Left kidney (tissue), 2 donors: Measurements from ENCODE around the gene WDR47. TPM values are rescaled to one million over a fixed set of nuclear protein-coding genes. Genes with fewer than 3 reads are reported as not detected.
"Not testable (repeated sequence)": the region's sequence is repeated elsewhere in the genome, so short reads cannot be mapped to it uniquely, and the experiment has no call there.

Source experiments
- DNase-seq: peaks from one replicate; pipeline ENCODE4 v3.0.0-alpha.2; 2013
- polyA plus RNA-seq: library from polyadenylated mRNA; unstranded; fragments of 120-200 nt; gene quantifications from one replicate; pipeline ENCODE4 v1.2.1, GENCODE V29; 2013; ENCODE audit not compliant: insufficient read length

The WDR47 gene
- polyA plus RNA-seq, 1 donor: 14.6 TPM

DNA sequence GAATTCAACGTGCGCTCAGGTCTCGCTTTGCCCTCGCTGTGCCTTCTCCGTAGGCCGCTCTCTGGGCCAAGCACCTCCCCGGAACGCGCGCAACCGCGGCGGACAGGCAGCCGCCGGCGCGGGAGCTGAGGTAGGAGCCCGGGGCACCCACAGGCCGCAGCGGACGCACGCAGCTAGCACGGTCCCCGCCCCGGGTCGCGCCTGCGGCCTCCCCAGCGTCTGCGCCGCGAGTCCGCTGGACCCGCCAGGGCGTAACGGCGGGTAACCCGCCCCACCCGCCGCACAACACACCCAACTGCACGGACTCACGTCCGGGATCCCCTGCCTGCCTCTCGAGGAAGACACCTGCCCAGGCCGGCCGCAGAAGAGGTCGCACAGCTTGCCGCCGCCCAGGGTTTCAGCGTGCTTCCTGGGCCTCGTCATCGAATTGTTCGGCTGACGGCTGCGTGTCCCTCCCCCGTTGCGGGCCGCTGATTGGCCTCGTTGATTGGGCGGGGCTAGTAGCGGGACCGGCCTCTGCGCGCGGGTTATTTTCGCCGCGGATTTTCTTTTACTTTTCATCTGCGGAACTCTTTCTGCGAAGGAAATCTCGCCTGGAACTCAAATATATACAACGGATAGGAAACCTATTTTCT lies 78.7 kb downstream of the WDR47 start, which contains the start of gene CLCC1:
CLCC1 (minus strand) TSS at position 433 of the 635 bp plus-strand sequence. CDS start 13,047 bp downstream, outside the sequence.
- peak; percentile 89 for DNase-seq

DNA sequence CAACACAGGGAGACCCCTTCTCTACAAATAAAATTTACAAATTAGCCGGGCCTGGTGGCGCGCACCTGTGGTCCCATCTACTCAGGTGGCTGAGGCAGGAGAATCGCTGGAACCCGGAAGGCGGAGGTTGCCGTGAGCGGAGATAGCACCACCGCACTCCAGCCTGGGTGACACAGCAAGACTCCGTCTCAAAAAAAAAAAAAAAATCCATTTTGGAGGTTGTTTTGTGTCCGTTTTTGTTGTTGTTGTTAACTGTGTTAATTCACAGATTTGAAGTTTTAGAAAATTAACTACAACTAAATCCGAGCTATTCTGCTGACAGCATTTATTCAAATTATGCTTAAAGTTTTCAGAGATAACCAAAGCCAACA lies 79.2 kb downstream of the WDR47 start:
- no peak for DNase-seq

DNA sequence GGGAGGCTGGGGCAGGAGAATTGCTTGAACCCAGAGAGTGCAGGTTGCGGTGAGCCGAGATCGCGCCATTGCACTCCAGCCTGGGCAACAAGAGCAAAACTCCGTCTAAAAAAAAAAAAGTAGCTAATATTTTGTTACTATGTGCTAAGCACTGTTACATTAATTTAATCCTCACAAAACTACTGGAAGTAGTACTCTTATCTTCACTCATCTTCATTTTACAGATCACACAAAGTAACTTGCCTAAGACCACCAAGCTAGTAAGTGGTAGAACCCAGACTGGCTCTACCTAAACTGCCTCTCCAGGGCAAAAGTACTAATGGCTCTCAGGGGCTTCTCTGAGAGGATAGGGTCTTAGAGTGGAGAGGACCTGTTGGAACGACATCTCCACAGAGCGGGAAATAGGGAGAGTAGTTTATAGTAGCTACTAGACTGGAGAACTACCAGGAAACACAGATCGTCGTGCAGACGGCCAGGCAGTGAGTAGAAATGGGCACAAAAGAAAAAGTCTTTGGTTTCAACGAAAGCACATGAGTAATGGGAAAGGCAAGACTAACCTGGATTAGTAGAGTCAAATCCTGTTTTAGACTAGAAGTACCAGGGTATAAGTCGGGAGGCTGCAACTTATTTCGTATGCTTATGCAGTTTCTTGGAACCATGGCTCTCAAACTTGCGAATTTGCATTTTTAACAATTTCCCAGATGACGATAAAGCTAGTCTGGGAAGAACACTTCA lies 80.0 kb downstream of the WDR47 start:
- DNase-seq: no peak

DNA sequence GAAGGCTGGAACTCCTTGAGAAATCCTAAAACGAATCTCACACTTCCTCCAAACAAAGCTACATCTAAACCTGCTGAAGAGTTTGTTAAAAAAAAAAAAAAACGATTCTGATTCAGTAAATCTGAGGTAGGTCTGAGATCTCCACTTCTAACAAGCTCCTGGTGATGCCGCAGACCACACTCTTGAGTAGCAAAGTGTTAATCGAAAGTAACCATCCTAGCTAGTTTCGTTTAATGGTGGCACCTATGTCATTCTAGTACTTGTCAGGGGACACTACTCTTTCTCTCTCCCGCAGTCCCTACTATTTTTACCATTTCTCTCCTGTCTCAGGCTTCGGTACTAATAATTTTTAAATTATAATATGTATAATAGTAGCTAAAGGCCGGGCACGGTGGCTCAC lies 80.7 kb downstream of the WDR47 start:
- DNase-seq: no peak

DNA sequence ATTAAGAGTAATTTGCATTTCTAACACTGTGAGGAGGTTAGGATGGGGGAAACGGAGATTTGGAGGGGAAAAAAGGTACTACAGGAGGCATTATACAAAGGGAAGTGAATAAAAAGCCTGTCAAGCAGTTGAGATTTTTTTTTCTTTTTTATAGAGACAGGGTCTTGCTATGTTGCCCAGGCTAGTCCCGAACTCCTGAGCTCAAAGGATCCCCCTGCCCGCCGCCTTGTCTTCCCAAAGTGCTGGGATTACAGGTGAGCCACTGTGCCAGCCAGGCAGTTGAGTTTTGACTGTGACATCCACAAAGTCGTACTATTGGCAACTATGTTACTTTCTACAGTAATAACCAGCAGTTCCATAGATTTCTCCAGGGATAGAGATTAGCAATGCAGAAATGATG lies 81.2 kb downstream of the WDR47 start:
- DNase-seq: no peak

DNA sequence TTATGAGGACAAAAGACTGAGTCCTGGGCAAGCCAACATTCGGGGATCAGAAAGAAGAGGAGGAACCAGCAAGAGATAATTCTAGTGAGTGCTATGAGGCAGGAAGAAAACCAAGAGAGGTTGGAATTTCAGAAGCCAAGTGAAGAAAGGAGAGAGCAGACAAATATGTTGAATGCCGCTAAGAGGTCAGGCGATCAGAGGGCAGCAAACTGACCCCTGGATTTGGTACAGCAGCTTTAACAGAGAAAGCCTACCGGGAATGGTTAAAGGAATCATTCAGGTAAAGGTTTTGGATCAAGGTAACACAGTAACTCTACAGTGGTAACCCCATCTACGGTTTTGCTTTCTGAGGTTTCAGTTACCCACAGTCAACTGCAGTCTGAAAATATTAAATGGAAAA lies 84.0 kb downstream of the WDR47 start:
- DNase-seq: no peak

DNA sequence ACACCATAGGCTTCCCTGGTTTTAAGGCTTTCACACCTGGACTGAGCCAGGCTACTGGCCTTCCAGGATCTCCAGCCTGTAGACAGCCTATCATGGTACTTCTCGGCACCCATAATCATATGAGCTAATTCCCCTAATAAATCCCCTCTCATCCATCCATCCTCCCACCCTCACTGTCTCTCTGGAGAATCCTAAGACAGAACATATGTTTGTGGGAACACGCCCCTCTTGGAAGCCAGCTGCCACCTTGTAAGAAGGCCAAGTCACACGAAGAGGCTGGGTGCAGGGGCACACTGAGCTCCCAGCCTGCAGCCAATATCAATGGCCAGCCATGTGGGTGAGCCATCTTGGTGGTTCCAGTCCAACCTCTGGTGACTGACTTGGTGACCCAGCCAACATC lies 86.0 kb downstream of the WDR47 start:
- DNase-seq: no peak

DNA sequence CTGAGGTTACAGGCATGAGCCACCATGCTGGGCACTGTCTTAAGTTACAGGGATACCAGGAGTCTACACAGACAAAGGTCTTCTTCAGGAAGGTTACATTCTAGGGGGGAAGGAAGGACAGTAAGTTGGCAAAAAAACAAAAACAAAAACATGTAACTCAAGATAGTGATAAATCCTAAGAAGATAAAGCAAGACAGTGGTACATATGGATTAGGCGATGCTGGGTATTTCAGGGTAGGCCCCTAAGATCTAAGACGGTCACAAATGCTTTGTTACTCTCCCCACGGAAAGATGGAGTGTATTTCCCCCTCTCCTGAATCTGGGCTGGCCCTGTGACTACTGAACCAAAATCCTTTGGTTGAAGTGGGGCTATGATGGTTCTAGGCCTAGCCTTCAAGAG lies 86.8 kb downstream of the WDR47 start:
- no peak for DNase-seq

DNA sequence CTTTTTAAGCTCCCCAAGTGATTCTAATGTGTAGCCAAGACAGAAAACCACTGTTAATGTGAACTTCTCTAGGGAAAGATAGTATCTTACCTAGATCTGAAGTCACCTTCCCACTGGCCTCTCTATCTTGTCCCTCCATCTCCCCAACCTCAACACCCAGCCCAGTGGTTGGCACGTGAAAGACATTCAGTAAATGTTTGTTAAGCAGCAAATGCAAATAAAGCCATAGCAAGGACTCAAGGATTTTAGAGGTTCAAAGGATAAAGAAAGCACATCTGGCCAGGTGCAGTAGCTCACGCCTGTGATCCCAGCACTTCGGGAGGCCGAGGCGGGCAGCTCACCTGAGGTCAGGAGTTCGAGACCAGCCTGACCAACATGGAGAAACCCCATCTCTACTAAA lies 88.5 kb downstream of the WDR47 start:
- DNase-seq: no peak

DNA sequence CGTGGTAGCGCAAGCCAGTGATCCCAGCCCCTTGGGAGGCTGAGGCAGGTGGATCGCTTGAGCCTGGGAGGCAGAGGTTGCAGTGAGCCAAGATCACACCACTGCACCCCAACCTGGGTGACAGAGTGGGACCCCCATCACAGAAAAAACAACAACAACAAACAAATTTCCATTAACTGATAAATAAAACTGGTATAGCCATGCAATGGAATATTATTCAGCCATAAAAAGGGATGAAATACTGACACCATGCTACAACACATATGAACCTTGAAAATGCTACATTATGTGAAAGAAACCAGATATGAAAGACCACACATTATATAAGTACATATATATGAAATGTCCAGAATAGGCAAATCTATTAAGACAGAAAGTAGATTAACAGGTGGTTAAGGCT lies 90.7 kb downstream of the WDR47 start:
- no peak for DNase-seq

DNA sequence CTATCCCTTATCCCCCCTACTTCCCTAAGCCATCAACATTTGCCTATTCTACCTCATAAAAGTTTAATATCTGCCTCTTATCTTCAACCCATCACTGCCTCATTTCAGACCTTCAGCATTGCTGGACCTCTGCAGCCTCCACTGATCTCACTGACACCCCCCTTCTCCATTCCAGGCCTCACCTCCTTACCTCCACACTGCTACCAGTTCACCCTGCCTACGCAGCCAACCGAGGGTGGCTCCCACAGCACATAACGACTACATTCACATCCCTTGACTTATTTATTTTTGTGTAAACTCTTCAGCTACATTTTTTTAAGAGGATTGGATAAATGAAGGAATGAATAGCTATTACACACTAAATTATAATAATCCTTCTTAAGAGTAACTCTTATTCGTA lies 92.9 kb downstream of the WDR47 start:
- DNase-seq: no peak

DNA sequence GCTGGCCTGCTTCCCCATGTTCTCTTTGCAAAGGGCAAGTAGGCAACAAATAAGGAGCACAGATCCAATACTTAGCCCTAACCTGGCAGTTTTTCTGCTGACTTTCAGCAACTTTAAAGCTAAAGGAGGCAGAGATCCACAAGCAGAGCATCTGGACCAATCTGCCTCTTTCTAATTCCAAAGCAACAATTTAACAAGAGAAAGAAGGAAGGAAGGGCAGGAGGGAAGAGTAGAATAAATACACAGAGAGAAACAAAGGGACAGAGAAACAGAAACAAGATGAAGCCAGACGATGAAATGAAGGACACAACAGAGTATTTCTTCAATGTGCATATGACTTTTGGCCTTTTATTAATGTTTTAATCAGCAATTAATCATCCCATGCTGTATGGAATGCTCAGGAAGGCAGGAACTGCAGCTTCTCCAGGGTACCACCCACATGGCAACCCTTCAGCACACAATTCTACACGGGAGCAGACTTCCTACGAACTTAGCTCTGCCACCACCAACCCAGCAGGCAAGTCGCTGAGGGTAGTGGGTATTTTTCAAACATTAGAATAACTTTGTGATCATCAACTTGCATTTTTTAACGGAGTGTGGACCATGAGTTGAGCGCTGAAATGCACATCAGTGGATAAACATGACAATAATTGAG lies 93.9 kb downstream of the WDR47 start:
- no peak for DNase-seq

DNA sequence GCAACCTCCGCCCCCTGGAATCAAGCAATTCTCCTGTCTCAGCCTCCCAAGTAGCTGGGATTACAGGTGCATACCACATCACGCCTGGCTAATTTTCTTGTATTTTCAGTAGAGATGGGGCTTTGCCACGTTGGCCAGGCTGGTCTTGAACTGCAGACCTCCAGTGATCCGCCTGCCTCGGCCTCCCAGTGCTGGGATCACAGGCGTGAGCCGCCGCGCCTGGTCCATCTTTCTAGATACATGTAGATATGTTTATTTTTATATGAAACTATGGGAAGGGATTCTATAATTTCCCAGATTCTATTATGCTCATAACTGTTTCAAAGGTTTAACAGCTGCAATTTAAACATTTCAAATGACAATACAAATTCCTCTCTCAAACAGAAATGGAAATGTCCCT lies 105.7 kb downstream of the WDR47 start:
- DNase-seq: no peak

DNA sequence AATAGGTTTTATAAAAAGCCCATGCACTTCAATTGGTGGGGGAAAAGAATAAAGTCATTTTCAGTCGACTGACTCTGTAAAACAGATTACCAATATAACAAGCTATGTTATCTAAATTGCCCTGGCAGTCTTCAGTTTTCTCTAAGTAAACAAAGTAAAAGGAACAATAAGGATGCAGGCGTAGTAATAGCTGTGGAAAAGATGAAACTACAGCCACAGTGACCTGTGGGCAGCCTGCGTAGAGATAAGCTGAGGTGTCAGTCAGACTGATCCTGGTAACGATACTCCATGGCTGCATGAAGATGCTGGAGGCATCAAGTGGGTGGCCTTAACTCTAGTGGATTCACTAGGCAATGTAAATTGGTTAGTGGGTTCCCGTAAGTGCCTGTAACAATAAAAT lies 108.0 kb downstream of the WDR47 start:
- no peak for DNase-seq

DNA sequence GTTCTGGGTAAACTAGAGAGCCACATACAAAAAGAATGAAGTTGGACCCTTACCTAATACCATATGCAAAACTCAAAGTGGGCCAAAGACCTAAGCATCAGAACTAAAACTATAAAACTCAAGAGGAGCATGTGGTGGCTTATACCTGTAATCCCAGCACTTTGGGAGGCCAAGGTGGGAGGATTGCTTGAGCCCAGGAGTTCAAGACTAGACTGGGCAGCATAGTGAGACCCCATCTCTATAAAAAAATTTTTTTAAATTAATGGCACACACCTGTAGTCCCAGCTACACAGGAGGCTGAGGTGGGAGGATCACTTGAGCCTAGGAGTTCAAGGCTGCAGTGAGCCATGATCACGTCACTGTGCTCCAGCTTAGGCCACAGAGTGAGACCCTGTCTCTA lies 114.3 kb downstream of the WDR47 start:
- DNase-seq: not testable (repeated sequence)

DNA sequence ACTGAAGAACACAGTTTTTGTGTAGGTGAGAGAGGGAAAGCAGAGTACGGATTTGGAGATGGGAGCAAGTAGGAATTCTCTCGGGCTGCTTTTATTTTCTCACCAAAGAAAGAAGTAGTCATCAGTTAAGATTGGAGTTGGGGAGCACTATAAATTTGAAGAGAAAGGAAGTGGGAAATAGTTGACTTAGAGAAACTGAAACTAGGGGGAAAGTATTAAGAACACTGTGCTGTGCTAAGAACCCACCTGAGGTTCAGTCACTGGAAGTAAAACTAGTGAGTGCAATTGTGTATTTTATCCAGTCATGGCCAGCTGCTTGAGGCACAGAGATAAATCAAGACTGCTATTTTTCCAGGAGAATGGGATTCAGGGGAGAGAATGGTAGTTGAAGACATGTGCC lies 116.0 kb downstream of the WDR47 start:
- DNase-seq: no peak

Other genes with a start within 250 kb of the WDR47 start
- gene AKNAD1, start 185.0 kb downstream of the WDR47 start, polyA plus RNA-seq: not detected
- 25.6 TPM for gene GPSM2, start 165.1 kb downstream of the WDR47 start, polyA plus RNA-seq
- gene CLCC1, start 78.6 kb downstream of the WDR47 start, polyA plus RNA-seq: 42.6 TPM
- gene TAF13, start 33.9 kb upstream of the WDR47 start, polyA plus RNA-seq: 49.5 TPM
- gene TMEM167B, start 48.7 kb upstream of the WDR47 start, polyA plus RNA-seq: 40.9 TPM
- 1.6 TPM for gene ELAPOR1, start 72.0 kb upstream of the WDR47 start, polyA plus RNA-seq
- 140 TPM for gene SARS1, start 171.8 kb upstream of the WDR47 start, polyA plus RNA-seq
- gene CELSR2, start 207.4 kb upstream of the WDR47 start, polyA plus RNA-seq: 31.8 TPM
- gene PSRC1, start 241.0 kb upstream of the WDR47 start, polyA plus RNA-seq: 29.8 TPM